Tibial artery (tissue), 4 donors: ENCODE data around the gene CAVIN4.

Experiments used
- DNase-seq, 2 donors: peaks; one replicate each; pipeline ENCODE4 v3.0.0-alpha.2; 2019
- H3K27ac ChIP-seq, 2 donors: fragments of 200-600 bp; sonication (generic) in 1 of 2; 1 replicate in 1 of 2; 2 replicates in 1 of 2; pipeline ENCODE4 v1.5.1; 2018 to 2019; ENCODE audit warnings: mild to moderate bottlenecking in 1 of 2
- H3K27me3 ChIP-seq, 2 donors: fragments of 200-600 bp; sonication (generic) in 1 of 2; one replicate each; pipeline versions ENCODE4 v1.5.1 to v1.6.0; 2016 to 2019
- H3K36me3 ChIP-seq, 3 donors: fragments of 200-600 bp; sonication (generic) in 2 of 3; one replicate each; pipeline ENCODE4 v1.5.1; 2016 to 2019; ENCODE audit warnings: mild to moderate bottlenecking in 2 of 3
- H3K4me1 ChIP-seq, 4 donors: fragments of 200-600 bp; sonication (generic) in 2 of 4; 1 replicate in 3 of 4; 2 replicates in 1 of 4; pipeline ENCODE4 v1.5.1; 2016 to 2019
- H3K4me3 ChIP-seq, 2 donors: fragments of 200-600 bp; sonication (generic) in 1 of 2; 1 replicate in 1 of 2; 2 replicates in 1 of 2; pipeline ENCODE4 v1.5.1; 2018 to 2019; ENCODE audit warnings: mild to moderate bottlenecking in 2 of 2
- H3K9me3 ChIP-seq, 3 donors: fragments of 200-600 bp; sonication (generic) in 1 of 3; one replicate each; pipeline ENCODE4 v1.5.1; 2016 to 2019
- intact Hi-C: fragments of 100-400 bp; cut with DNase I; formaldehyde crosslinking; loops from one replicate; pipeline ENCODE4 v1.15.0; 2023; ENCODE audit warnings: low total_unique reads
- TF ChIP-seq, protein P1 (sequence below), 2 experiments: fragments of 200-600 bp in 1 of 2; fragments of 450-650 bp in 1 of 2; IDR thresholded peaks; one replicate each; pipeline ENCODE4 v1.5.1; 2017 to 2019; ENCODE audit warnings: antibody characterized with exemption in 2 of 2, mild to moderate bottlenecking in 1 of 2, moderate library complexity in 1 of 2

Gene CAVIN4

DNA sequence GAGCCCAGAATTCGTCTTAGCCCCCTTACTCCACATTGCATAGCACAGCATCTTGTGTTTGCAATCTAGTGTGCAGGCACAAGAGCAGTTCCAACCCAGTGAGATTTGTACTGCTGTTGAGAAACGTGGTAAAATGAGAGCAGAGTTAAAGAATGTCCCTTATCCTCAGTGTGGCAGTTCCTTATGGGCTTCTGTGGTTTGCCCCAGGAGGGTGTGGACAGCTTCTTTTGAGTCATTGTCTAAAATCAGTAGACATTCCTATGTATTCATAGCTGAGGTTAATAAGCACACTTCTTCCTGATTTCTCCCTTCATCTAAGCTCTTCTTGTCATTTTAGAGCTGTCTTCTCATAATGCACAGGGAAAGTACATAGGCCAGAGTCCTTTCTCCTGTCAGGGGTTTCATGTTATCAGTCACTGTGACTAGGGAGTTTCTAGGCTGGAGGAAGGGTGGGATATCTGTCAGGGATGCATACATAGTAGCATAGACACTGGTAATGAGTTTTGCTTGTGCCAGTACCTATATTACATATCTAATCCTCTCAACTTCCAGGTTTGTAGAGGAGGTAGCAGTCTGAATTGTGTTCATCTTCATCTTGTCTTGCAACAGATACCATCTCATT lies 2.0 kb upstream of the CAVIN4 start:
- TF ChIP-seq, protein P1, sequence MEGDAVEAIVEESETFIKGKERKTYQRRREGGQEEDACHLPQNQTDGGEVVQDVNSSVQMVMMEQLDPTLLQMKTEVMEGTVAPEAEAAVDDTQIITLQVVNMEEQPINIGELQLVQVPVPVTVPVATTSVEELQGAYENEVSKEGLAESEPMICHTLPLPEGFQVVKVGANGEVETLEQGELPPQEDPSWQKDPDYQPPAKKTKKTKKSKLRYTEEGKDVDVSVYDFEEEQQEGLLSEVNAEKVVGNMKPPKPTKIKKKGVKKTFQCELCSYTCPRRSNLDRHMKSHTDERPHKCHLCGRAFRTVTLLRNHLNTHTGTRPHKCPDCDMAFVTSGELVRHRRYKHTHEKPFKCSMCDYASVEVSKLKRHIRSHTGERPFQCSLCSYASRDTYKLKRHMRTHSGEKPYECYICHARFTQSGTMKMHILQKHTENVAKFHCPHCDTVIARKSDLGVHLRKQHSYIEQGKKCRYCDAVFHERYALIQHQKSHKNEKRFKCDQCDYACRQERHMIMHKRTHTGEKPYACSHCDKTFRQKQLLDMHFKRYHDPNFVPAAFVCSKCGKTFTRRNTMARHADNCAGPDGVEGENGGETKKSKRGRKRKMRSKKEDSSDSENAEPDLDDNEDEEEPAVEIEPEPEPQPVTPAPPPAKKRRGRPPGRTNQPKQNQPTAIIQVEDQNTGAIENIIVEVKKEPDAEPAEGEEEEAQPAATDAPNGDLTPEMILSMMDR (IDR thresholded peaks at IDR 0.05) = no peak
- Histone ChIP-seq H3K9me3 (no peaks in the 10 kb centered on the region), H3K4me1 (peaks cover 0 to 11% (median 0%) of the 10 kb centered on the region in 4 donors), H3K27me3 (no peaks in the 10 kb centered on the region), H3K36me3 (no peaks in the 10 kb centered on the region), H3K27ac (no peak overlapping the region), H3K4me3 (no peak overlapping the region)
- intact Hi-C loops = no loop called here
- DNase-seq = no peak

DNA sequence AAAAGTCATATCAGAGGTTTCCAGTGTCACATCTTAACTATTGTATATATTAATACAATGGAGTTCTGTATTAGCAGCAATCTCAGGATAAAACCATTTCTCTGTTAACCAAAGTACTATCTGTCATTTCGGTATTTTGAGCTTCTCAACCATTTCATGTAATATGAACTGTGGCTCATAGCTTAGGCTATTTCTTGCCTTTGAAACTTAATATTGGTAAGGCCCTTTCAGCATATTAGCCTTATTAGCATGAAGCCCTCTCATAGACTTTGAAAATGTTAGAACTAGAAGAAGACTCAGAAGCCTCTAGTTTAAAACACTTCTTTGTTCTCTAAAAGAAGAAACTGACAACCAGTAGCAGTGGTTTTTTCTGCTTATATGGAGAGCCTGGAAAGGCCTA lies 731 bp downstream of the CAVIN4 start:
- H3K27ac ChIP-seq = no peak overlapping the region

DNA sequence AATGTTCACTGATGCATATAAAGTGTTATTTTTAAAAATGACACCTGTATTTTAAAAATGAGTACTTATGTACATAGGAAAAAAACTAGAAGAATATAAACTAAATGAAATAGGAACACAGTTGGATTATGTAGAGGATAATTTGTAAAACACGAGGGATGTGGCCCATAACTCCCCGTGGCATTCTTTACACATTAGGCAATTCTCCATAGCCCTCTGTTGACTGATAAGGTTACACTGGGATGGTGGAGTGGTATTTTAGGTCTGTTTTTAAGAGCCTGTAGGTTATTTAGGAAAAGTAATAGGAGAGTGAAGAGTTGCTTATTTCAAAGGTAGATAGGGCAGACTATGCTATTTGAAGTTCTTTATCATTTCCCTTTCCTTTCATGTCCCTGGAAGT lies 1.8 kb downstream of the CAVIN4 start:
- Histone ChIP-seq H3K36me3 (no peaks in the 10 kb centered on the region), H3K9me3 (no peaks in the 10 kb centered on the region), H3K27ac (no peak overlapping the region), H3K4me3 (no peak overlapping the region), H3K4me1 (peaks cover 0 to 24% (median 0%) of the 10 kb centered on the region in 4 donors), H3K27me3 (no peaks in the 10 kb centered on the region)
- DNase-seq = no peak
- intact Hi-C loops = no loop called here
- TF ChIP-seq, protein P1 (IDR thresholded peaks at IDR 0.05) = no peak

More for the DNA sequence above, 731 bp downstream of the CAVIN4 start:
- H3K36me3 ChIP-seq = no peaks in the 10 kb centered on the region
- intact Hi-C loops = no loop called here
- peaks cover 0 to 24% (median 0%) of the 10 kb centered on the region in 4 donors for H3K4me1 ChIP-seq
- no peaks in the 10 kb centered on the region for H3K9me3 ChIP-seq
- TF ChIP-seq, protein P1 (IDR thresholded peaks at IDR 0.05) = no peak
- no peak for DNase-seq
- no peaks in the 10 kb centered on the region for H3K27me3 ChIP-seq
- no peak overlapping the region for H3K4me3 ChIP-seq

DNA sequence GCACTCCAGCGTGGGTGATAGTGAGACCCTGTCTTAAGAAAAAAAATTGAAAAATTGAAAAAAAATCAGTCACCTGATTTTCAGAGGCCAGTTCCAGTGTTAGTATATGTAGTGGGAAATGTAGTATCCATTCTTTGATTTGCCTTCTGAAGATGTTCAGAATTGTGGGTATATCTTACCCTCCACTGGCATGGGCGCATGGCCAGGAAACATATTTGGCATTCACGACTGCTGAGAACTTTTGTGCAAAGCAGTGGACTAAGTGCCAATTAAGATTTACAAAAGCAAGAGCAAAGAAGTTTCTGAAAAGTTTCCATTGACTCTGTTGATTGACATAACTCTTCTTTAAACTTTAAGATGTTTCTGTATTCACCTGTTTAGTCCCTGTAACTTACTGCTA lies 2.4 kb downstream of the CAVIN4 start:
- H3K27ac ChIP-seq = no peak overlapping the region
- no peaks in the 10 kb centered on the region for H3K9me3 ChIP-seq
- DNase-seq = no peak
- TF ChIP-seq, protein P1 (IDR thresholded peaks at IDR 0.05) = no peak
- intact Hi-C loops = no loop called here
- H3K36me3 ChIP-seq = no peaks in the 10 kb centered on the region
- no peak overlapping the region for H3K4me3 ChIP-seq
- H3K27me3 ChIP-seq = no peaks in the 10 kb centered on the region
- peaks cover 0 to 24% (median 0%) of the 10 kb centered on the region in 4 donors for H3K4me1 ChIP-seq

DNA sequence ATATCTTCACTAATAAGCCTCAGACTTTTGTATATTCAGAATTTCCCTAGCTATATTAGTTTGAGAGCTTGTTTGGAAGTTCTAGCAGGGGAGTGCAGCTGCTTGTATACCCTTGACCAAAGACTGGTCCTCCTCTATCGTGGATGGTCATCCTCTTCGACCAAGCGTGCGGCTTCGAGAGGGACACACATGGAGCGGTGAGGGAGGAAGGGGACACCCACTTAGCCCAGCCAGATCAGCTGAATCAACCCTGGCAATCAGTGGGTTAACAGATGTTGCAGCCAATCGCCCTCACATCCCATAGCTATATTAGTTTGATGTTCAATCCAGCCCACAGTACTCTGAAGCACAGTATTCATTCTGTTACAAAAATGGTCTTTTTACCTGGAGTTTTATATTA lies 3.2 kb downstream of the CAVIN4 start:
- TF ChIP-seq, protein P1 (IDR thresholded peaks at IDR 0.05) = no peak

More for the DNA sequence above, 3.2 kb downstream of the CAVIN4 start:
- intact Hi-C loops = no loop called here
- H3K4me1 ChIP-seq = peaks cover 0 to 24% (median 0%) of the 10 kb centered on the region in 4 donors
- no peak for DNase-seq
- no peaks in the 10 kb centered on the region for H3K9me3 ChIP-seq
- no peak overlapping the region for H3K4me3 ChIP-seq
- H3K27ac ChIP-seq = no peak overlapping the region
- no peaks in the 10 kb centered on the region for H3K27me3 ChIP-seq
- peaks cover 0 to 4% (median 3%) of the 10 kb centered on the region in 3 donors for H3K36me3 ChIP-seq
